Islet of Langerhans (tissue), 1 donor: ENCODE results near the gene MAPK13.
"Not testable (repeated sequence)": the region's sequence is repeated elsewhere in the genome, so short reads cannot be mapped to it uniquely, and the experiment has no call there.

Experiments used
- FAIRE-seq: peaks from one replicate; lab custom pipeline; 2011; peaks lifted over from hg19 to GRCh38; lab: Jason Lieb, UNC

MAPK13 gene

GRCh38 chr6:36128073-36128472, 2.2 kb upstream of the MAPK13 start:
- FAIRE-seq = no peak

- FAIRE-seq = no peak
Observed at GRCh38 chr6:36128793-36129192, 1.5 kb upstream of the MAPK13 start.

GRCh38 chr6:36129334-36129733, 979 bp upstream of the MAPK13 start:
- FAIRE-seq = not testable (repeated sequence)

GRCh38 chr6:36130667-36131510, 576 bp downstream of the MAPK13 start:
- FAIRE-seq = no peak

GRCh38 chr6:36131511-36132245, 1.4 kb downstream of the MAPK13 start:
- FAIRE-seq = no peak

- no peak for FAIRE-seq
Observed at GRCh38 chr6:36132246-36132895, 2.1 kb downstream of the MAPK13 start.

- FAIRE-seq = no peak
Observed at GRCh38 chr6:36133148-36133547, 2.8 kb downstream of the MAPK13 start.

GRCh38 chr6:36133912-36134311, 3.6 kb downstream of the MAPK13 start:
- no peak for FAIRE-seq

GRCh38 chr6:36135053-36135731, 4.9 kb downstream of the MAPK13 start:
- FAIRE-seq = no peak

- no peak for FAIRE-seq
Observed at GRCh38 chr6:36136034-36136433, 5.7 kb downstream of the MAPK13 start.

- no peak for FAIRE-seq
Observed at GRCh38 chr6:36136551-36136950, 6.2 kb downstream of the MAPK13 start.

GRCh38 chr6:36138667-36139066, 8.4 kb downstream of the MAPK13 start:
- FAIRE-seq = no peak

- no peak for FAIRE-seq
Observed at GRCh38 chr6:36139431-36139830, 9.1 kb downstream of the MAPK13 start.

GRCh38 chr6:36139991-36140710, 9.8 kb downstream of the MAPK13 start:
- FAIRE-seq = no peak

- no peak for FAIRE-seq
Observed at GRCh38 chr6:36141091-36141490, 10.8 kb downstream of the MAPK13 start.

GRCh38 chr6:36141961-36142360, 11.6 kb downstream of the MAPK13 start:
- no peak for FAIRE-seq

GRCh38 chr6:36142971-36143838, 12.9 kb downstream of the MAPK13 start:
- FAIRE-seq = no peak

- no peak for FAIRE-seq
Observed at GRCh38 chr6:36145495-36145894, 15.2 kb downstream of the MAPK13 start.

GRCh38 chr6:36147294-36147693, 17.0 kb downstream of the MAPK13 start:
- no peak for FAIRE-seq

GRCh38 chr6:36149476-36149875, 19.2 kb downstream of the MAPK13 start:
- no peak for FAIRE-seq

GRCh38 chr6:36150283-36150682, 20.0 kb downstream of the MAPK13 start:
- FAIRE-seq = no peak
